Ascending aorta (tissue), 2 donors: ENCODE measurements around the gene IER3. TPM values are rescaled to one million over a fixed set of nuclear protein-coding genes. Genes with fewer than 3 reads are reported as not detected.
A peak's percentile ranks its signal among the peaks of the same experiment; 100 is the strongest.

Experiments
- DNase-seq, 2 donors: peaks; one replicate each; pipeline ENCODE4 v3.0.0-alpha.2; 2019; ENCODE audit warnings: low spot score in 2 of 2
- H3K27ac ChIP-seq, 2 donors: fragments of 200-600 bp; sonication (generic); one replicate each; pipeline ENCODE4 v1.5.1; 2016 to 2017; ENCODE audit warnings: mild to moderate bottlenecking in 1 of 2
- H3K27me3 ChIP-seq: fragments of 200-600 bp; sonication (generic); one replicate; pipeline ENCODE4 v1.5.1; 2017
- H3K36me3 ChIP-seq, 2 donors: fragments of 200-600 bp; sonication (generic); one replicate each; pipeline ENCODE4 v1.5.1; 2016
- H3K4me1 ChIP-seq, 2 donors: fragments of 200-600 bp; sonication (generic); one replicate each; pipeline ENCODE4 v1.5.1; 2016 to 2017; ENCODE audit warnings: mild to moderate bottlenecking in 1 of 2
- H3K4me3 ChIP-seq, 2 donors: fragments of 200-600 bp; sonication (generic); one replicate each; pipeline ENCODE4 v1.5.1; 2016 to 2017; ENCODE audit warnings: mild to moderate bottlenecking in 1 of 2
- H3K9me3 ChIP-seq, 2 donors: fragments of 200-600 bp; sonication (generic); one replicate each; pipeline ENCODE4 v1.5.1; 2016
- intact Hi-C: fragments of 100-400 bp; cut with DNase I; formaldehyde crosslinking; loops from one replicate; pipeline ENCODE4 v1.15.1; 2023
- total RNA-seq: library from RNA; depleted of rRNA; stranded (reverse); fragments of >200 nt; gene quantifications from one replicate; pipeline ENCODE4 v1.1.0, GENCODE V29; 2016
- TF ChIP-seq, protein P1 (sequence below), 3 experiments: fragments of 200-600 bp in 2 of 3; fragments of 450-650 bp in 1 of 3; sonication (generic) in 2 of 3; IDR thresholded peaks; one replicate each; pipeline ENCODE4 v1.5.1; 2016 to 2019; ENCODE audit warnings: antibody characterized with exemption in 3 of 3, mild to moderate bottlenecking in 1 of 3, moderate library complexity in 1 of 3

IER3 gene
- total RNA-seq, 1 donor from 2014 or later = 51.9 TPM

DNA sequence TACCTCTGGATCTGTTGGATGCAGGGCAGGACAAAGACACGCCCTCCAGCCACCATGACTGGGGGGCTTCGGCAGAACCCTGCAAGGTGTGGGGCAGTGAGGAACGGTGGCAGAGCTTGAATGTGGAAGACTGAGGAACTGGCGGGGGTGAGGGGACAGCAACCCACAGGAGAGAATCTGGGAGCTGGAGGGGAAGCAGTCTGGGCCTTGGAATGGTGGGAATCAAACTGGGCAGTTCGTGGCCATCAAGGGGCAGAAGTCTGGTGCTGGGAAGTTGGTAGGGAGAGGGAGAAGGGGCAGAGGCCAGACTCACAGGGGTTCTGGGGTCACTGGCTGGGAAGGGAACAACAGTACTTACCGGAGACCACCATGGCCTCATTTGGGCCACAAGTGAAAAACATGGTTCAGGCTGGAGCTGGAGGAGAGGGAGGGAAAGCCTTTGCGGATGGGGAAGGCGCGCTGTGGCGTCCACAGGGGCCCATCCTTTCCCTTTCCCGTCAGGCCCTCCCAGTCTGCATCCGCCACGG is 2.5 kb downstream of the IER3 start:
- intact Hi-C loops = loop anchor here (1.0 to 10.0 kb wide), 6 partner anchors 21 to 663 kb away; partner anchors contain the start of genes MICA, MRPS18B, PPP1R10 and VARS2
- H3K4me1 ChIP-seq = peaks cover 8 to 25% of the 10 kb centered on the region in 2 donors
- TF ChIP-seq, protein P1, sequence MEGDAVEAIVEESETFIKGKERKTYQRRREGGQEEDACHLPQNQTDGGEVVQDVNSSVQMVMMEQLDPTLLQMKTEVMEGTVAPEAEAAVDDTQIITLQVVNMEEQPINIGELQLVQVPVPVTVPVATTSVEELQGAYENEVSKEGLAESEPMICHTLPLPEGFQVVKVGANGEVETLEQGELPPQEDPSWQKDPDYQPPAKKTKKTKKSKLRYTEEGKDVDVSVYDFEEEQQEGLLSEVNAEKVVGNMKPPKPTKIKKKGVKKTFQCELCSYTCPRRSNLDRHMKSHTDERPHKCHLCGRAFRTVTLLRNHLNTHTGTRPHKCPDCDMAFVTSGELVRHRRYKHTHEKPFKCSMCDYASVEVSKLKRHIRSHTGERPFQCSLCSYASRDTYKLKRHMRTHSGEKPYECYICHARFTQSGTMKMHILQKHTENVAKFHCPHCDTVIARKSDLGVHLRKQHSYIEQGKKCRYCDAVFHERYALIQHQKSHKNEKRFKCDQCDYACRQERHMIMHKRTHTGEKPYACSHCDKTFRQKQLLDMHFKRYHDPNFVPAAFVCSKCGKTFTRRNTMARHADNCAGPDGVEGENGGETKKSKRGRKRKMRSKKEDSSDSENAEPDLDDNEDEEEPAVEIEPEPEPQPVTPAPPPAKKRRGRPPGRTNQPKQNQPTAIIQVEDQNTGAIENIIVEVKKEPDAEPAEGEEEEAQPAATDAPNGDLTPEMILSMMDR (IDR thresholded peaks at IDR 0.05) = no peak

DNA sequence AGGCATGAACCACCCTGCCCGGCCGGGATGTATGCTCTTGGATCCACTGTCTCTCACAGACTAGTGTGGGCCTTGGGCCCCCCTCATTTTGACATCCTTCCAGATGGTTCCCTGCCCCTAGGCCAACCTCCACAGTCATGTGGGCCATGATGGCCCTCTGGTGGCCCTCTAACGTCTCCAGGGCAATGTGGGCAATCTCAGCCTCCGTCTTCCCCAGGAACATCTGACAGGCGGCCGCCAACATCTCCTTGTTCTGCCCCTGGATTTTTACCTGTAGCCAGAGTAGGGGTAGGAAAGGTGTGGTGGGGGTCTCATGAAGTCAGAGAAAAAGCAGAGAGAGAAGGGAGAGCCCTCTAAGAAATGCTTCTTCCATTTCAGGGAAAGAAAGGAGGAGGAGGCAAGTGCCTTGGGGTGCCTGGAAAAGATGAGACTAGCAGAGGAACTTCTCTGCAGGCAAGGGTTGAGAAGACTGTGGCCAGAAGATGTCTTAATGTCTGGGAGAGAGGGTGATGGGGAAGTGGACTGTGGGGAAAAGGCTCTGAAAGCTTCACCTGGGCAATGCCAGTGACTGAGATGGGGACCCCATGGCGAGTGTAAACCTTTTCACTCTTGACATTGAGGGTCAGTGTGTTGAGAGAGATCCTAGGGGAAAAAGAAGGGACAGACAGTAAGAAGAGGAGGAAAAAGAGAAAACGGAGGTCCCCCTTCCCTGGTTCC is 3.1 kb downstream of the IER3 start:
- Histone ChIP-seq H3K4me1 (peaks cover 8 to 25% of the 10 kb centered on the region in 2 donors), H3K36me3 (peaks cover 33 to 50% of the 10 kb centered on the region in 2 donors), H3K4me3 (peak overlapping the region; percentile 89 to 91), H3K27me3 (no peaks in the 10 kb centered on the region), H3K9me3 (no peaks in the 10 kb centered on the region), H3K27ac (peak overlapping the region; percentile 94 to 97)
- intact Hi-C loops = loop anchor here (5.0 to 10.0 kb wide), 2 partner anchors 124 to 664 kb away; partner anchors contain the start of genes MICA, MRPS18B and PPP1R10
- TF ChIP-seq, protein P1 (IDR thresholded peaks at IDR 0.05) = no peak
- no peak for DNase-seq

More for the DNA sequence above, 2.5 kb downstream of the IER3 start:
- peak overlapping the region; percentile 94 to 97 for H3K27ac ChIP-seq
- H3K36me3 ChIP-seq = peaks cover 33 to 44% of the 10 kb centered on the region in 2 donors
- DNase-seq = no peak
- H3K4me3 ChIP-seq = peak overlapping the region; percentile 89 to 91
- no peaks in the 10 kb centered on the region for H3K27me3 ChIP-seq
- H3K9me3 ChIP-seq = no peaks in the 10 kb centered on the region

DNA sequence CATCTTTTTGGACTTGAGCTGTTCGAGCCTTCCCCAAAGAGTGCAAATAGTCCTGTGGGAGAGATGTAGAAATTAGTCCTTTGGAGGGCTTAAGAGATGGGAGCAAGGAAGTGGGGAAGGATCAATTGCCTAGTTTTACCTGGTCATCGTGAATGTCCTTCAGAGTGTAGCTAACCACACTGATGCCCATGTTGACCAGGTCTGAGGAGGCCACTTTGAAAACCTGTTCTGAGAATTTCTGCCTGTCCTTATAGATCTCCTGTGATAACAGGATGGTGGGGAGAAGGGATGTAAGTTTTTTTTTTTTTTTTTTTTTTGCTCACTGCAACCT is 3.8 kb downstream of the IER3 start:
- intact Hi-C loops = loop anchor here (5.0 to 10.0 kb wide), 2 partner anchors 123 to 664 kb away; partner anchors contain the start of genes MICA, MRPS18B and PPP1R10
- no peaks in the 10 kb centered on the region for H3K27me3 ChIP-seq
- peak overlapping the region in 1 of 2 donors; percentile 89 for H3K4me3 ChIP-seq
- H3K4me1 ChIP-seq = peaks cover 8 to 25% of the 10 kb centered on the region in 2 donors
- H3K27ac ChIP-seq = peak overlapping the region; percentile 6 to 97
- H3K9me3 ChIP-seq = no peaks in the 10 kb centered on the region
- DNase-seq = no peak
- peaks cover 40 to 57% of the 10 kb centered on the region in 2 donors for H3K36me3 ChIP-seq
- TF ChIP-seq, protein P1 (IDR thresholded peaks at IDR 0.05) = no peak

DNA sequence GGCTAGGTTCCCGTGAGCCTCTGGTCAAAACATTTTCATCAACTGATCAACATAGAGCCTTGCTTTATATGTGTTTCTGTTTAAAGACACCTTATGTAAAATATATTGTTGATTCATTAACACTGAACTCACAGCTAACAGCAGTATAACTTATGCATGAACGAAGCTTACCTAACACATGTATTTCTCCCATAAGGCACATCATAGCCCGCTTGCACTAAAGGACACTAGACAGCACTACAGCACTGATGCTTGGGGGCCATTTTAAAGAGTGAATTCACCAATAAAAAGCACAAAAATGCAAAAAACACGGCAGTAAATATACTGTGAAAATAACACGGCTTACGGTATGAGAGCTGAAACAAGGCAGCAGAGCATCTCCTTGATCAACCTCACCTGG is 5.8 kb downstream of the IER3 start:
- no peaks in the 10 kb centered on the region for H3K27me3 ChIP-seq
- intact Hi-C loops = no loop called here
- peaks cover 8 to 25% of the 10 kb centered on the region in 2 donors for H3K4me1 ChIP-seq
- DNase-seq = no peak
- no peak overlapping the region for H3K4me3 ChIP-seq
- H3K36me3 ChIP-seq = peaks cover 60 to 76% of the 10 kb centered on the region in 2 donors
- H3K9me3 ChIP-seq = no peaks in the 10 kb centered on the region
- no peak overlapping the region for H3K27ac ChIP-seq
- TF ChIP-seq, protein P1 (IDR thresholded peaks at IDR 0.05) = no peak

DNA sequence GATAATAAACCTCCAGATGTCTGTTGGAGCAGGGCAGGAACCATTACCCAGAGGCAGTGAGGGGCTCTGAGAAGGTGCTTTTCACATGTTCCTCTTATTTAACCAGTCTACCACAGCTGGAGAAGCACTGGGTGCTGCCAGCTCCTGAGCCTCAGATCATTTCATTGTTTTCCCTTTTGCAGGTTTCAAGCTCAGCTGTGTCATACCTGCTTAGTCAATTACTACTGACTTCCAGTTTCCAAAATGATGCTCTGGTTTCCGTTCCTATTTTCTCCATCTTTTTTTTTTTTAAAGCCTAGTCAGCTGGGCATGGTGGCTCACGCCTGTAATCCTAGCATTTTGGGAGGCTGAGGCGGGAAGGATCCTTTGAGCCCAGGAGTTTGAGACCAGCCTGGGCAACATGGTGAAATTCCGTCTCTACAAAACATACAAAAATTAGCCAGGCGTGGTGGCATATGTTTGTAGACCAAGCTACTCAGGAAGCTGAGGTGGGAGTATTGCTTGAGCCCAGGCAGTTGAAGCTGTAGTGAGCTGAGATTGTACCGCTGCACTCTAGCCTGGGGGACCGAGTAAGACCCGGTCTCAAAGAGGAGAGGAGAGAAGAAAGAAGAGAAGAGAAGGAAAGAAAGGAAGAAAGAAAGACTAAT is 8.6 kb downstream of the IER3 start:
- peaks cover 79 to 98% of the 10 kb centered on the region in 2 donors for H3K36me3 ChIP-seq
- H3K27ac ChIP-seq = no peak overlapping the region
- intact Hi-C loops = no loop called here
- no peaks in the 10 kb centered on the region for H3K27me3 ChIP-seq
- TF ChIP-seq, protein P1 (IDR thresholded peaks at IDR 0.05) = no peak
- peaks cover 0 to 17% of the 10 kb centered on the region in 2 donors for H3K4me1 ChIP-seq
- no peaks in the 10 kb centered on the region for H3K9me3 ChIP-seq
- DNase-seq = no peak
- no peak overlapping the region for H3K4me3 ChIP-seq
